ENCODE measurements around the gene PCED1B. TPM values are rescaled to one million over a fixed set of nuclear protein-coding genes. Genes with fewer than 3 reads are reported as not detected.

The PCED1B gene
- total RNA-seq, 2 donors from 2014 or later, result 0.87 to 46.9 TPM

- Histone ChIP-seq H3K27ac (no peak overlapping the region), H3K9me3 (no peaks in the 10 kb centered on the region), H3K4me1 (replicated peaks) (no peaks in the 10 kb centered on the region), H3K4me3 (no peak overlapping the region), H3K36me3 (no peaks in the 10 kb centered on the region), H3K27me3 (replicated peaks; ENCODE audit: insufficient read depth) (no peaks in the 10 kb centered on the region)
- intact Hi-C loops (cut with DNase I), result no loop called here
- no peak for DNase-seq (ENCODE audit: low spot score)
- 98% methylated on average over 1 of the region's 1 CpG for WGBS
- no peak for TF ChIP-seq POLR2A (IDR thresholded peaks at IDR 0.05)
- TF ChIP-seq POLR2AphosphoS5 (IDR thresholded peaks at IDR 0.05), result no peak
- TF ChIP-seq CTCF (IDR thresholded peaks at IDR 0.05), result no peak
Observed at GRCh38 chr12:47122602-47123001, 43.2 kb downstream of the PCED1B start.

DNA sequence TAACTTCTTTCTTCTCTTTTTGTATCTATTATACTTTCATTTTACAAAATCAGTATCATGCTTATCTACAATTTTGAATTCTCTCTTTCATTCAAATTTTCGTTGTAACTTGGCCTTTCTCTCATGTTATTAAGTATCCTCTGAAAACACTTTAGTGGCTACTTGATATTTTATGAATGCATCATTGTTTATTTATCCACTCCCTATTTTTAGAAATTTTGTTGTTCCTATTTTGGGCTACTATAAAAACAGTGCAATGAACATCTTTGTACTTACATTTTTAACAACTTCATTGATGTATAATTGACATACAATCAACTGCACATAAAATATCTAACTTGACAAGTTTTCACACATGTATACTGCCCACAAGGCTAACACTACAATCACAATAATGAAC is 44.3 kb downstream of the PCED1B start:
- TF ChIP-seq CTCF (IDR thresholded peaks at IDR 0.05), result no peak
- no peak for TF ChIP-seq POLR2AphosphoS5 (IDR thresholded peaks at IDR 0.05)
- TF ChIP-seq POLR2A (IDR thresholded peaks at IDR 0.05), result no peak
- no peak overlapping the region for H3K4me3 ChIP-seq
- 51% methylated on average over 1 of the region's 1 CpG for WGBS
- no peak overlapping the region for H3K27ac ChIP-seq
- intact Hi-C loops (cut with DNase I), result no loop called here
- H3K4me1 ChIP-seq (replicated peaks), result no peaks in the 10 kb centered on the region
- H3K9me3 ChIP-seq, result no peaks in the 10 kb centered on the region
- no peaks in the 10 kb centered on the region for H3K36me3 ChIP-seq
- DNase-seq (ENCODE audit: low spot score), result no peak
- no peaks in the 10 kb centered on the region for H3K27me3 ChIP-seq (replicated peaks; ENCODE audit: insufficient read depth)

DNA sequence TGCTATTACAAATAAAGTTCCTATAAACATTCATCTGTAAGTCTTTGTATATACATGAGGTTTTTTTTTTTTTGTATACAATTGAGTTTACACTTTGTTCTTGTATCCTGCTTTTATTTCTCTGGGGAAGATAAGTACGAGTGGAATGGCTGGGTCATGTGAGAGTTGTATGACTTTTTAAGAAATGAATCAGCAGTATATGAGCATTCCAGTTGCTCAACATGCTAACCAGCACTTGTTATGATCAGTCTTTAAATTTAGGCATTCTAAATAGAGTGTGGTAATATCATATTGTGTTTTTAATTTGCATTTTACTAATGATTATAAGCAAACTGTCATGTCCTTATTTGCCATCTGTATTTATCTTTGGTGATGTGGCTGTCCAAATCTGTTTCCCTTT is 45.0 kb downstream of the PCED1B start:
- H3K27me3 ChIP-seq (replicated peaks; ENCODE audit: insufficient read depth), result no peaks in the 10 kb centered on the region
- H3K36me3 ChIP-seq, result no peaks in the 10 kb centered on the region
- no peaks in the 10 kb centered on the region for H3K4me1 ChIP-seq (replicated peaks)
- WGBS, result 64% methylated on average over 1 of the region's 1 CpG
- no peak overlapping the region for H3K4me3 ChIP-seq
- no peak for DNase-seq (ENCODE audit: low spot score)
- no peak overlapping the region for H3K27ac ChIP-seq
- intact Hi-C loops (cut with DNase I), result no loop called here
- no peak for TF ChIP-seq CTCF (IDR thresholded peaks at IDR 0.05)
- TF ChIP-seq POLR2A (IDR thresholded peaks at IDR 0.05), result no peak
- no peak for TF ChIP-seq POLR2AphosphoS5 (IDR thresholded peaks at IDR 0.05)
- H3K9me3 ChIP-seq, result no peaks in the 10 kb centered on the region

DNA sequence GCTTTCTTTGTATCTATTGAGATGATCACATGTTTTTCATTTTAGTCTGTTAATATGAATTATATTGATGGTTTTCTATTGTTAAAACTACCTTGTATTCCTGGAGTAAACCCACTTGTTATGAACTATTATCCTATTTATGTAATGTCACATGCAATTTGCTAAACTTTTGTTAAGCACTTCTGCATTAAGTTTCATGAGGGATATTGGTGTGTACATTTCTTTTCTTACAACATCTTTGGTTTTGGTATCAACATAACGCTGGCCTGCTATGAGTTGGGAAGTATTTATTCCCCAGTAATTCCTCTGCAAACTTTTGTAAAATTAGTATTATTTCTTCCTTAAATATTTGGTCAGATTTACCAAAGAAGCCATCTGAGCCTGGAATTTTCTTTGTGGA is 46.8 kb downstream of the PCED1B start:
- DNase-seq (ENCODE audit: low spot score), result no peak
- no peaks in the 10 kb centered on the region for H3K4me1 ChIP-seq (replicated peaks)
- H3K9me3 ChIP-seq, result no peaks in the 10 kb centered on the region
- intact Hi-C loops (cut with DNase I), result no loop called here
- H3K4me3 ChIP-seq, result no peak overlapping the region
- H3K27ac ChIP-seq, result no peak overlapping the region
- WGBS, result 95% methylated on average over 1 of the region's 1 CpG
- TF ChIP-seq CTCF (IDR thresholded peaks at IDR 0.05), result no peak
- no peak for TF ChIP-seq POLR2AphosphoS5 (IDR thresholded peaks at IDR 0.05)
- TF ChIP-seq POLR2A (IDR thresholded peaks at IDR 0.05), result no peak
- no peaks in the 10 kb centered on the region for H3K36me3 ChIP-seq
- H3K27me3 ChIP-seq (replicated peaks; ENCODE audit: insufficient read depth), result no peaks in the 10 kb centered on the region

GRCh38 chr12:47131011-47131410 is 51.6 kb downstream of the PCED1B start:
- TF ChIP-seq POLR2AphosphoS5 (IDR thresholded peaks at IDR 0.05) (no peak), POLR2A (IDR thresholded peaks at IDR 0.05) (no peak), CTCF (IDR thresholded peaks at IDR 0.05) (no peak)
- Histone ChIP-seq H3K27me3 (replicated peaks; ENCODE audit: insufficient read depth) (no peaks in the 10 kb centered on the region), H3K9me3 (no peaks in the 10 kb centered on the region), H3K36me3 (no peaks in the 10 kb centered on the region), H3K27ac (no peak overlapping the region), H3K4me1 (replicated peaks) (no peaks in the 10 kb centered on the region), H3K4me3 (no peak overlapping the region)
- DNase-seq (ENCODE audit: low spot score), result no peak
- intact Hi-C loops (cut with DNase I), result no loop called here
- 88% methylated on average over 5 of the region's 5 CpGs for WGBS
